ENCODE results near the gene DDOST. TPM values are rescaled to one million over a fixed set of nuclear protein-coding genes. Genes with fewer than 3 reads are reported as not detected.
A peak's percentile ranks its signal among the peaks of the same experiment; 100 is the strongest.

DDOST gene
- total RNA-seq, 2 donors from 2014 or later = 76.8 to 114 TPM

DNA sequence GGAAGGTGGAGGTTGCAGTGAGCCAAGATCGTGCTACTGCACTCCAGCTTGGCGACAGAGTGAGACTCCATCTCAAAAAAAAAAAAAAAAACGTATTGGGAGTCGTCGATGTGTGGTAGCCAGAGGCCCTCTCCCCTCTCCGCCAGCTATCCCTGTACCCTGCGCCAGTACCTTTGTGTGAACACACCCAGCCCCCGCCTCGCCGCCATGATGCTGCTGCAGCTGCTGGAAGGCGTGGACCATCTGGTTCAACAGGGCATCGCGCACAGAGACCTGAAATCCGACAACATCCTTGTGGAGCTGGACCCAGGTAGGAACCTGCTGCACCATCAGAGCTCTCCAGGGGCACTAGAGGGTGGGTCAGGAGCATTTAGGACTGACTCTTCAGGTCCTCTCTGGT lies 15.8 kb downstream of the DDOST start:
- intact Hi-C loops (cut with DNase I) = no loop called here
- ATAC-seq = no peak
- Histone ChIP-seq H3K4me1 (no peaks in the 10 kb centered on the region), H3K27ac (no peak overlapping the region), H3K27me3 (no peaks in the 10 kb centered on the region), H3K9me3 (no peaks in the 10 kb centered on the region), H3K36me3 (replicated peaks in 1 of 2; ENCODE audit: insufficient read depth in 1 of 2, low read depth in 2 of 2) (peaks cover 0 to 25% of the 10 kb centered on the region in 2 donors), H3K4me3 (no peak overlapping the region)
- no peak for DNase-seq
- TF ChIP-seq, protein P1, sequence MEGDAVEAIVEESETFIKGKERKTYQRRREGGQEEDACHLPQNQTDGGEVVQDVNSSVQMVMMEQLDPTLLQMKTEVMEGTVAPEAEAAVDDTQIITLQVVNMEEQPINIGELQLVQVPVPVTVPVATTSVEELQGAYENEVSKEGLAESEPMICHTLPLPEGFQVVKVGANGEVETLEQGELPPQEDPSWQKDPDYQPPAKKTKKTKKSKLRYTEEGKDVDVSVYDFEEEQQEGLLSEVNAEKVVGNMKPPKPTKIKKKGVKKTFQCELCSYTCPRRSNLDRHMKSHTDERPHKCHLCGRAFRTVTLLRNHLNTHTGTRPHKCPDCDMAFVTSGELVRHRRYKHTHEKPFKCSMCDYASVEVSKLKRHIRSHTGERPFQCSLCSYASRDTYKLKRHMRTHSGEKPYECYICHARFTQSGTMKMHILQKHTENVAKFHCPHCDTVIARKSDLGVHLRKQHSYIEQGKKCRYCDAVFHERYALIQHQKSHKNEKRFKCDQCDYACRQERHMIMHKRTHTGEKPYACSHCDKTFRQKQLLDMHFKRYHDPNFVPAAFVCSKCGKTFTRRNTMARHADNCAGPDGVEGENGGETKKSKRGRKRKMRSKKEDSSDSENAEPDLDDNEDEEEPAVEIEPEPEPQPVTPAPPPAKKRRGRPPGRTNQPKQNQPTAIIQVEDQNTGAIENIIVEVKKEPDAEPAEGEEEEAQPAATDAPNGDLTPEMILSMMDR (IDR thresholded peaks at IDR 0.05) = no peak
- no peak for TF ChIP-seq POLR2A (IDR thresholded peaks at IDR 0.05)
- 80 to 83% methylated on average over 11 to 14 of the region's 14 CpGs for WGBS, 2 donors

DNA sequence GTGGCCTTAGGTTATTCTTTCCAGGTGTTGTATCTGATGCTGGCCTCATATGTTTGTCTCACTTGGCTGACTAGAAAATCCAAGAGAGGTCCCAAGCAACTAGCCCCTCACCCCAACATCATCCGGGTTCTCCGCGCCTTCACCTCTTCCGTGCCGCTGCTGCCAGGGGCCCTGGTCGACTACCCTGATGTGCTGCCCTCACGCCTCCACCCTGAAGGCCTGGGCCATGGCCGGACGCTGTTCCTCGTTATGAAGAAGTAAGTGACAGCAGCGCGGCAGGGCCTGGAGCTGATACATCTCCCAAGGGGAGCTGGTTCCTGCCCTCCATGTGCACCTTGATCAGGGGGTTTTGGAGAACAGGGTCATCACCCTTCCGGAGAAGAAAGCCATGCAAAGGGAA lies 16.8 kb downstream of the DDOST start:
- DNase-seq (no peak), ATAC-seq (no peak)
- Histone ChIP-seq H3K4me1 (no peaks in the 10 kb centered on the region), H3K27me3 (no peaks in the 10 kb centered on the region), H3K27ac (no peak overlapping the region), H3K36me3 (replicated peaks in 1 of 2; ENCODE audit: insufficient read depth in 1 of 2, low read depth in 2 of 2) (peaks cover 0 to 25% of the 10 kb centered on the region in 2 donors), H3K9me3 (no peaks in the 10 kb centered on the region), H3K4me3 (no peak overlapping the region)
- TF ChIP-seq, protein P1 (IDR thresholded peaks at IDR 0.05) = no peak
- no peak for TF ChIP-seq POLR2A (IDR thresholded peaks at IDR 0.05)
- WGBS, 2 donors = 94 to 96% methylated on average over 11 to 13 of the region's 13 CpGs
- intact Hi-C loops (cut with DNase I) = no loop called here

DNA sequence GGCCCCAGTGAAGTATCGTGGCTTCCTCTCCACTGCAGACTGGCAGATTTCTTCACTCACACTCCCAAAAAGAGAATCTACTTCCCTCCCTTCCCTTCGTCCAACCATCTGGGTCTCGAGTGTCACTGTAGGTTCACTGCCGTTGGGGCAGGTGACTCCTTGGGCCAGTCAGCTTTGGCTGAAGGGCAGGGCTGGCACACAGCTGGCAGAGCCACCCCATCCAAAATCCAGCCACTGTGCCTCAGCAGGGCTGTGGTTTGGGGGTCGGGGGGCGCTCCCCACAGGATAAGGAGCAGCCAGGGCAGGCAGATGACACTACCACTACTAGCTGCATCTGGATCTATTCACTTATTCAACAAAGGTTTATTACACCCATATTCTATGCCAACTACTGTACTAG lies 18.1 kb downstream of the DDOST start:
- no peak overlapping the region for H3K4me3 ChIP-seq
- H3K4me1 ChIP-seq = no peaks in the 10 kb centered on the region
- ATAC-seq = no peak
- peaks cover 0 to 27% of the 10 kb centered on the region in 2 donors for H3K36me3 ChIP-seq (replicated peaks in 1 of 2; ENCODE audit: insufficient read depth in 1 of 2, low read depth in 2 of 2)
- H3K9me3 ChIP-seq = no peaks in the 10 kb centered on the region
- intact Hi-C loops (cut with DNase I) = no loop called here
- DNase-seq = no peak
- TF ChIP-seq, protein P1 (IDR thresholded peaks at IDR 0.05) = no peak
- no peak for TF ChIP-seq POLR2A (IDR thresholded peaks at IDR 0.05)
- H3K27me3 ChIP-seq = no peaks in the 10 kb centered on the region
- H3K27ac ChIP-seq = no peak overlapping the region
- 65 to 71% methylated on average over 6 of the region's 6 CpGs for whole genome bisulfite sequencing, 2 donors

DNA sequence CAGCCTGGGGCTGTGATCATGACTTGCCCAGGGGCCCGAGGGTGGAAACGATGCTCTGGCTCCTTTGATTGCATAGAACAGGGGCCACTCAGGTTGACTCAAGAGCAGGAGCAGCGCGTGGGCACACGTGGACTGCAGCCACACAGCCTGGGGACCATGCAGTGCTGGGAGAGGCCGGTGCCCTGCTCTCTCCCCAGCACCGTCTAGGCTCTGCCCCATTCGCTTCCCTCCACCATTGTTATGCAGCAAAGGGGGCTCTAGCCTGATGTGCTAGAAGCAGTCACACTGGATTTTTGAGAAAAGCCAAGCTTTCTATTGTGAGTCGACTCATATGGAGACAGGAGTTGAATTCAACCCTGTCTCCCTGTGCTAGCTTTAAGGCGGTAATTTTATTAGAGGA lies 19.2 kb downstream of the DDOST start:
- no peak for TF ChIP-seq POLR2A (IDR thresholded peaks at IDR 0.05)
- WGBS, 2 donors = 79 to 89% methylated on average over 9 to 10 of the region's 10 CpGs
- Histone ChIP-seq H3K9me3 (no peaks in the 10 kb centered on the region), H3K27ac (no peak overlapping the region), H3K4me3 (no peak overlapping the region), H3K4me1 (no peaks in the 10 kb centered on the region), H3K36me3 (replicated peaks in 1 of 2; ENCODE audit: insufficient read depth in 1 of 2, low read depth in 2 of 2) (peaks cover 0 to 33% of the 10 kb centered on the region in 2 donors), H3K27me3 (no peaks in the 10 kb centered on the region)
- intact Hi-C loops (cut with DNase I) = no loop called here
- DNase-seq (no peak), ATAC-seq (no peak)

DNA sequence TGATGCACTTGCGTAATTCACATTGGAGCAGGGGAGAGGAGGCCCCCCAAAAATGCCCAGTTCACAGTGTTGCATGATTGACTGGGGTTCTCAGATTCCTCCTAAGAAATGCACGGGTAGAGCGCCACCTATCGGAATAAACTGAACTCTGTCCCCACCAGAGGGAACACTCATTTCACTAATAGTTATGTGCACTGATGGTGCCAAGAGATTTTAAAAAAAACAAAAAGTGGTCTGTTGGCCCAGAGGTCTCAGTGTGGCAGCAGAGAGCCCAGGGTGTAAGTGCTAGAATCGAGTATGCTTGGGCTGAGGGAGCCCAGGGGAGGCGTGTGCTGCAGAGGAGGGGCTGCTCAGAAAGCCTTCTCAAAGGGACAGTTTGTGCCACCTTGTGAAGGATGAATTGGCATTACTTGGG lies 21.0 kb downstream of the DDOST start:
- peaks cover under 1% of the 10 kb centered on the region for H3K4me1 ChIP-seq
- H3K36me3 ChIP-seq (replicated peaks in 1 of 2; ENCODE audit: insufficient read depth in 1 of 2, low read depth in 2 of 2) = peaks cover 0 to 31% of the 10 kb centered on the region in 2 donors
- no peak for TF ChIP-seq POLR2A (IDR thresholded peaks at IDR 0.05)
- TF ChIP-seq, protein P1 (IDR thresholded peaks at IDR 0.05) = peak; percentile 39 to 84 (median 64)
- ATAC-seq (no peak), DNase-seq (peak; percentile 40 to 54 (median 45))
- intact Hi-C loops (cut with DNase I) = no loop called here
- H3K27ac ChIP-seq = no peak overlapping the region
- 28 to 40% methylated on average over 6 of the region's 6 CpGs for WGBS, 2 donors
- H3K9me3 ChIP-seq = no peaks in the 10 kb centered on the region
- no peak overlapping the region for H3K4me3 ChIP-seq
- H3K27me3 ChIP-seq = no peaks in the 10 kb centered on the region

Measured in body of pancreas (tissue), 4 donors.